NCI-H526 treated with DMSO at 0.1 percent for 48 hours (cell line): ENCODE measurements around the gene PLAAT5.
"Not testable (repeated sequence)": the region's sequence is repeated elsewhere in the genome, so short reads cannot be mapped to it uniquely, and the experiment has no call there.

Experiments used
- DNase-seq: peaks from one replicate; lab custom pipeline; 2025; lab: John Stamatoyannopoulos, UW

Gene PLAAT5

GRCh38 chr11:63490551-63491239 lies at the start of gene PLAAT5:
Gene PLAAT5 (minus strand): TSS chr11:63491167. CDS start chr11:63491034, 133 bp downstream.
- no peak for DNase-seq

GRCh38 chr11:63537293-63538101 lies 46.5 kb upstream of the PLAAT5 start:
- DNase-seq, result no peak

- DNase-seq, result no peak
Observed at GRCh38 chr11:63536669-63537292, 45.8 kb upstream of the PLAAT5 start, which contains the start of gene PLAAT4. Gene PLAAT4 (plus strand): TSS chr11:63536808. CDS start chr11:63536869, 61 bp downstream.

- no peak for DNase-seq
Observed at GRCh38 chr11:63535734-63536133, 44.8 kb upstream of the PLAAT5 start.

GRCh38 chr11:63534895-63535461 lies 44.0 kb upstream of the PLAAT5 start:
- no peak for DNase-seq

GRCh38 chr11:63534076-63534475 lies 43.1 kb upstream of the PLAAT5 start:
- no peak for DNase-seq

GRCh38 chr11:63532799-63533475 lies 42.0 kb upstream of the PLAAT5 start:
- DNase-seq, result no peak

GRCh38 chr11:63532117-63532516 lies 41.1 kb upstream of the PLAAT5 start:
- no peak for DNase-seq

- DNase-seq, result not testable (repeated sequence)
Observed at GRCh38 chr11:63531074-63531792, 40.3 kb upstream of the PLAAT5 start.

- DNase-seq, result no peak
Observed at GRCh38 chr11:63530021-63530420, 39.1 kb upstream of the PLAAT5 start.

- DNase-seq, result not testable (repeated sequence)
Observed at GRCh38 chr11:63529373-63529772, 38.4 kb upstream of the PLAAT5 start.

GRCh38 chr11:63528729-63529278 lies 37.8 kb upstream of the PLAAT5 start:
- DNase-seq, result not testable (repeated sequence)

- DNase-seq, result not testable (repeated sequence)
Observed at GRCh38 chr11:63528156-63528555, 37.2 kb upstream of the PLAAT5 start.

GRCh38 chr11:63527667-63528066 lies 36.7 kb upstream of the PLAAT5 start:
- no peak for DNase-seq

GRCh38 chr11:63523151-63523550 lies 32.2 kb upstream of the PLAAT5 start:
- DNase-seq, result no peak

GRCh38 chr11:63521896-63522295 lies 30.9 kb upstream of the PLAAT5 start:
- DNase-seq, result no peak

- no peak for DNase-seq
Observed at GRCh38 chr11:63520606-63521170, 29.7 kb upstream of the PLAAT5 start.

- DNase-seq, result no peak
Observed at GRCh38 chr11:63518548-63518947, 27.6 kb upstream of the PLAAT5 start.

- DNase-seq, result no peak
Observed at GRCh38 chr11:63517156-63517555, 26.2 kb upstream of the PLAAT5 start.

- no peak for DNase-seq
Observed at GRCh38 chr11:63516109-63516508, 25.1 kb upstream of the PLAAT5 start.
